Type B pancreatic cell (in vitro differentiated cells): ENCODE results near the gene EIF5A. TPM values are rescaled to one million over a fixed set of nuclear protein-coding genes. Genes with fewer than 3 reads are reported as not detected.
A peak's percentile ranks its signal among the peaks of the same experiment; 100 is the strongest.

Experiments
- DNase-seq: peaks from one replicate; pipeline ENCODE4 v3.0.0; 2021; ENCODE audit warnings: mixed read lengths; ENCODE audit not compliant: unreplicated experiment; ENCODE audit errors: extremely low spot score
- H3K27ac Mint-ChIP-seq: 2 replicates; pipeline ENCODE4 v1.8.0; 2021; ENCODE audit warnings: mild to moderate bottlenecking, mixed read lengths
- H3K27me3 Mint-ChIP-seq: 2 replicates; pipeline ENCODE4 v1.8.0; 2021; ENCODE audit warnings: mixed read lengths
- H3K36me3 Mint-ChIP-seq: 2 replicates; pipeline ENCODE4 v1.8.0; 2021; ENCODE audit warnings: mixed read lengths
- H3K4me1 Mint-ChIP-seq: one replicate; pipeline ENCODE4 v1.8.0; 2021; ENCODE audit warnings: mixed read lengths; ENCODE audit not compliant: unreplicated experiment
- H3K4me3 Mint-ChIP-seq: 2 replicates; pipeline ENCODE4 v1.8.0; 2021; ENCODE audit warnings: mild to moderate bottlenecking, mixed read lengths
- H3K9me3 Mint-ChIP-seq: 2 replicates; pipeline ENCODE4 v1.8.0; 2021; ENCODE audit warnings: mixed read lengths
- total RNA-seq: library from RNA; stranded (reverse); gene quantifications from 2 replicates; pipeline ENCODE4 v1.2.1, GENCODE V29; 2021; ENCODE audit warnings: low replicate concordance
- TF ChIP-seq, protein P1 (sequence below): fragments of 200-600 bp; sonication (generic); conservative IDR thresholded peaks from 2 replicates; pipeline ENCODE4 v1.5.0; 2021; ENCODE audit warnings: antibody characterized with exemption, mild to moderate bottlenecking

The EIF5A gene
- total RNA-seq, 1 donor from 2014 or later = 454 TPM

DNA sequence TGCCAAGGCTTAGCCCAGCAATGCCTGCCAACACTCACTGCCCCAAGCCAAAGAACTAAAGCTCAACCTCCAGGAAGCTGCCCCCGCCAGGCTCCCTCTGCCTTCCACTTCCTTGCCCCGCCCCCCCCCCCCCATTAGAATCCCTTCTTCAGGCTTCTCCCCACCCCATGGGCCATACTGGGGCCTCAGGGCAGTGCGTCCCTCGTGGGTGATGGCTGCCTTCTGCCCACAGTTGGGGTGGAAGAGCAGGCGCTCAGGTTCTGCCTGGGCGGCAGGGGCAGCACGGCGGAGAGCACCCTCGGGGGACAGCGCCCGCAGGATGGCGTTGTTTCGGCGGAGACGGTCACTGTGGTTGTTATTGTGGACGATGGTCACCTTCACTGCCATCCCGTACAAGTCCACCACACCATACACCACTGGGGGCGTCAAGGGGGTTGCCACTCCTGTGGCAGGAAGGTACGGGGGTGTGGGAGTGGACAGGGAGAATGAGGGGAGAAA lies 17.7 kb downstream of the EIF5A start:
- H3K36me3 Mint-ChIP-seq = peaks cover 3% of the 10 kb centered on the region
- no peaks in the 10 kb centered on the region for H3K27me3 Mint-ChIP-seq
- H3K27ac Mint-ChIP-seq = no peak overlapping the region
- no peak for DNase-seq
- TF ChIP-seq, protein P1, sequence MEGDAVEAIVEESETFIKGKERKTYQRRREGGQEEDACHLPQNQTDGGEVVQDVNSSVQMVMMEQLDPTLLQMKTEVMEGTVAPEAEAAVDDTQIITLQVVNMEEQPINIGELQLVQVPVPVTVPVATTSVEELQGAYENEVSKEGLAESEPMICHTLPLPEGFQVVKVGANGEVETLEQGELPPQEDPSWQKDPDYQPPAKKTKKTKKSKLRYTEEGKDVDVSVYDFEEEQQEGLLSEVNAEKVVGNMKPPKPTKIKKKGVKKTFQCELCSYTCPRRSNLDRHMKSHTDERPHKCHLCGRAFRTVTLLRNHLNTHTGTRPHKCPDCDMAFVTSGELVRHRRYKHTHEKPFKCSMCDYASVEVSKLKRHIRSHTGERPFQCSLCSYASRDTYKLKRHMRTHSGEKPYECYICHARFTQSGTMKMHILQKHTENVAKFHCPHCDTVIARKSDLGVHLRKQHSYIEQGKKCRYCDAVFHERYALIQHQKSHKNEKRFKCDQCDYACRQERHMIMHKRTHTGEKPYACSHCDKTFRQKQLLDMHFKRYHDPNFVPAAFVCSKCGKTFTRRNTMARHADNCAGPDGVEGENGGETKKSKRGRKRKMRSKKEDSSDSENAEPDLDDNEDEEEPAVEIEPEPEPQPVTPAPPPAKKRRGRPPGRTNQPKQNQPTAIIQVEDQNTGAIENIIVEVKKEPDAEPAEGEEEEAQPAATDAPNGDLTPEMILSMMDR = no peak
- peaks cover 21% of the 10 kb centered on the region for H3K4me1 Mint-ChIP-seq
- no peaks in the 10 kb centered on the region for H3K9me3 Mint-ChIP-seq
- H3K4me3 Mint-ChIP-seq = no peak overlapping the region

DNA sequence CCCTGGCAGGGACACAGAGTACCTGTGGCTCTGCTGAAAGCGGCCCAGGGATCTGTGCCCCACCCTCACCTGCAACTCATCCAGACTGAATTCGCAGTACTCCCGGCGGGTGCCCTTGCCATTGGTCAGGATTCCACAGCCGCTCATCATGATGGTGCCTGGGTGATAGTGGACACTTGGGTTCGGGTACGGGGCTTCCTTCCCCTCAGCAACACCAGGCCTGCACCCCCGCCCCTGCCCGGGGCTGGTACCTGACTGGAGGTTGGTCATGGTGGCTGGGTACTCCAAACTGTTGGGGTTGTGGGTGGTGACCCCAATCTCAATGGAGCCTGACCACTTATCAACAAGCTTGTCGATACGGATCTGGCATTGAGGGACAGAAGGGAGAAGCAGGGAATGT lies 18.8 kb downstream of the EIF5A start:
- DNase-seq = no peak
- Mint-ChIP-seq H3K4me1 (peaks cover 22% of the 10 kb centered on the region), H3K27ac (no peak overlapping the region), H3K4me3 (no peak overlapping the region), H3K9me3 (no peaks in the 10 kb centered on the region), H3K27me3 (no peaks in the 10 kb centered on the region), H3K36me3 (peaks cover 3% of the 10 kb centered on the region)
- TF ChIP-seq, protein P1 = no peak

DNA sequence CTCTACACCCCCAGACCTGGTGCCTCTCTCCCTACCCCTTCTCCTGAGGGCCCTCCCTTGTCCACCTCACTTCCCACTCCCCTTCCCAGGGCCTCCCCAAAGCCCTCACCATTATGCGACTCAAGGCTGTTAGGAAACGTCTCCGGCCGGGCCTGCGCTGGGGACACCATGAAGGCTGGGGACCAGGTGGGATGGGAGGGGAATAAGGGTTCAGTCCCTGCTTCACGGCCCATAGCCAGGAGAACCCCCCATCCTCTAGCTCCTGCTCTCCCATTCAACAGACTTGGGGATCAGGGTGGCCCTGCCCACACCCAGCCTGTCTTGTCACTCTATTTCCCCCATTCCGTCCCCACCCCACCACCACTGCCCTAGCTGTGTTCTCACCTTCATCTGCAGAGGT lies 19.6 kb downstream of the EIF5A start:
- no peak for DNase-seq
- Mint-ChIP-seq H3K4me1 (peaks cover 22% of the 10 kb centered on the region), H3K27me3 (no peaks in the 10 kb centered on the region), H3K4me3 (no peak overlapping the region), H3K36me3 (no peaks in the 10 kb centered on the region), H3K9me3 (no peaks in the 10 kb centered on the region), H3K27ac (no peak overlapping the region)
- TF ChIP-seq, protein P1 = no peak

DNA sequence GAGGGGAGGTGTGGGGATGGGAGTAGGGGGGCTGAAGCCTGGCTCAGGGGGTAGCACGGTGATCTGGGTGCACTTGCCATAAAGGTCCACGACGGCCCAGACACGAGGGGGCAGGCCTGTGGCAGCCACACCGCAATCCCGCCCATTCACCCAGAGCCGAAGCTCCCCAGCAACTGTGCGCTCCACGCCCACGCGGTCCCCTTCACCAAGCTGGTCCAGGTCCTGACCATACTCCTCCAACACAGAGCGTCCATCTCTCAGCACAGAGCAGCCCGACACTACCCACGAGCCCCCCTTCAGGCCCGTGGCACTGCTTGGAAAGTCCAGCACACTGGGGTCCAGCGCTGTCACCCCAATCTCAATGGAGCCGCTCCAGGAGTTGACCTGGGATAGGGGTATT lies 20.1 kb downstream of the EIF5A start:
- H3K4me1 Mint-ChIP-seq = peaks cover 22% of the 10 kb centered on the region
- H3K27ac Mint-ChIP-seq = no peak overlapping the region
- no peaks in the 10 kb centered on the region for H3K27me3 Mint-ChIP-seq
- TF ChIP-seq, protein P1 = no peak
- H3K36me3 Mint-ChIP-seq = no peaks in the 10 kb centered on the region
- peak overlapping the region; percentile 65 for H3K4me3 Mint-ChIP-seq
- H3K9me3 Mint-ChIP-seq = no peaks in the 10 kb centered on the region
- DNase-seq = no peak

DNA sequence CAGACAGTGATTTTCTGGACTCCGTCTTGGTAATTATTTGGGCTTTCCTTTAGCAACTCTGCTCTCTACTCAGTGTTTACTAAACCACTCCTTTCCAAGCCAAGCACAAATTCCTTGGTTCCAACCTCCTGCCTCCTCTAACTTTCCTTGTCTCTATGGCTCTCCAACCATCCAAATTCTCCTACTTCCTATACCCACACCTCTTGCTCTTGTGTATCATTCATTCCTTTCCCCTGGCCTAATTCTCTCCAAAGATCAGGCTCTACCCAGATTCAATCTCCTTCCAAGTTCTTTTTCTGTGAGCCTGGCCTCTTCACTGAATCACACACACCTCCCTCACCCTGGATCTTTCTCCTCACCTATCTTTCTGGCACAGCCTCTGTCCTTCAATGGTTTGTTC lies 20.6 kb downstream of the EIF5A start:
- no peaks in the 10 kb centered on the region for H3K27me3 Mint-ChIP-seq
- H3K4me3 Mint-ChIP-seq = peak overlapping the region; percentile 93
- no peaks in the 10 kb centered on the region for H3K9me3 Mint-ChIP-seq
- no peak for DNase-seq
- H3K36me3 Mint-ChIP-seq = no peaks in the 10 kb centered on the region
- H3K4me1 Mint-ChIP-seq = peaks cover 22% of the 10 kb centered on the region
- peak overlapping the region; percentile 93 for H3K27ac Mint-ChIP-seq
- TF ChIP-seq, protein P1 = no peak
